NCI-H1048 (cell line): ENCODE results near the gene RPL37A.
A peak's percentile ranks its signal among the peaks of the same experiment; 100 is the strongest.

Experiments
- DNase-seq: peaks from one replicate; lab custom pipeline; 2025; lab: John Stamatoyannopoulos, UW

RPL37A gene

DNA sequence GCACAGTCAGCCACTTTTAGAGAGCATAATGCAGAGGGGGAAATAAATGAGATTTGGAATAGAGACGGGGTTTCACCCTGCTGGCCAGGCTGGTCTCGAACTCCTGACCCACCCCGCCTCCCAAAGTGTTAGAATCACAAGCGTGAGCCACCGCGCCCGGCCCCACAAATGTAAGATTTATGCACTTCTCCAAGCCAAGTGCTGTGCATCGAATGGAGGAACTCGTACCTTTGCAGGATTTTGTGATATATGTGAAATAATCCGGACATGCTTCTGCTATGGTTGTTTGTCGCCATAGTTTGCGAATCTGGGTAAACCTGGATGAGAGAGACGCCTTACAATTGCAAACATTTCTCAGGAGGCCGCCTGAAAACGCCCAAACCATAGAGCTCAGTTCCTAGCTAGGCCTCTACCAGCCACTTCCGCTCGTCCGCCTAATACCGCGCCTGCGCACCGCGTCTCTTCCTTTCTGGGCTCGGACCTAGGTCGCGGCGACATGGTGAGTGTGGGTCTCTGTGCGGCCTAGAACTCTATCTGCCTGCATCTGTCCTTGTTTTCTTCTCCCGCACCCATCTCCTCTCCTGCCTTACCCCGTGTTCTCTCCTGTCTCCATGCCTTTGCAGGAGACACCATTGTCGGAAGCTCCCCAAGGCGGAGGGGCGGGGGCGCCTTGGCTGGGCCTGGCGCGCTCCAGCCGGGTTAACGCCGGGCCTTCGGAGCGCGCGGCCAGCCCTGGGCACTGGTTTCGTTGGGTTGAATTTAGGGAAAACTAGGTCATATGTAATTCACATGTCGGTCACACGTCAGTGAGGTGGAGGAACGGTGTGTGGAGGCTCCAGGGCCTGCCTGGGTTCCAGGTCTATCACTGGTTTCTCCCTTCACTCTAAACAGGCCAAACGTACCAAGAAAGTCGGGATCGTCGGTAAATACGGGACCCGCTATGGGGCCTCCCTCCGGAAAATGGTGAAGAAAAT lies at the start of gene RPL37A:
TSS of gene RPL37A (plus strand) at position 466 of the 974 bp plus-strand sequence. CDS start at position 497, 31 bp downstream.
- peak; percentile 78 for DNase-seq

DNA sequence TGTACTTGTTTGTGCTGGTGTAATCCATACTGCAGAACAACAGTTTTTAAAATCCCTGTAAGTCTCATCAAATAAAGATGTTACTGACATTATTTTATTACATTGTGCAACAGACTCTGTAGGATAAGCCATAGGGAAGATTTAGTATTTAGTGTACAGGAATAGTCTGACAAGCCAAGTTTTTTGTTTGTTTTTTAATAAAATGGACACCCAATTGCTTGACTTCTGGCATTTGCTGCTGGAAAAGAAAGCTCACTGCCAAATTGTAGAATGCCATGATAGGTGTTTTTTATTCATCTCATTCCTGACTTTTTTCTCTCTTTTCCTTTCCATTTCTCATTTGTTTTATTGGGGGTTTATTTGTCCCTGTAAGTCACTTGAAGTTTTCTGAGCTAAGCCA lies 48.3 kb upstream of the RPL37A start:
- no peak for DNase-seq

DNA sequence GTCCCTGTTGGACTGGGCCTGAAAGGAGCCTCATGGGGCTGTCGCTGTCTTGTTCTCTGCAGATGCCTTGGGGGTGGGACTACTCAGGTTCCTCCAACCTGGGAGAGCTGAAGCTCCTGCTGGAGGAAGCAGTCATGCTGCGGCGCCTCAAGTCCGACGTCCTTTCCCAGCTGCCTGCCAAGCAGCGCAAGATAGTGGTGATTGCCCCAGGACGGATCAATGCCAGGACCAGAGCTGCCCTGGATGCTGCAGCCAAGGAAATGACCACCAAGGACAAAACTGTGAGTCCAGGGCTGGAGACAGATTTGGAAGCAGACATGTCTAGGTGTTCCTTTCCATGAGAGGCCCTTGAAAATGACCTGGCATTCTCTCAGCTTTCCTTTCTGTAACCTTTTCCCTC lies 47.9 kb upstream of the RPL37A start:
- DNase-seq: no peak

DNA sequence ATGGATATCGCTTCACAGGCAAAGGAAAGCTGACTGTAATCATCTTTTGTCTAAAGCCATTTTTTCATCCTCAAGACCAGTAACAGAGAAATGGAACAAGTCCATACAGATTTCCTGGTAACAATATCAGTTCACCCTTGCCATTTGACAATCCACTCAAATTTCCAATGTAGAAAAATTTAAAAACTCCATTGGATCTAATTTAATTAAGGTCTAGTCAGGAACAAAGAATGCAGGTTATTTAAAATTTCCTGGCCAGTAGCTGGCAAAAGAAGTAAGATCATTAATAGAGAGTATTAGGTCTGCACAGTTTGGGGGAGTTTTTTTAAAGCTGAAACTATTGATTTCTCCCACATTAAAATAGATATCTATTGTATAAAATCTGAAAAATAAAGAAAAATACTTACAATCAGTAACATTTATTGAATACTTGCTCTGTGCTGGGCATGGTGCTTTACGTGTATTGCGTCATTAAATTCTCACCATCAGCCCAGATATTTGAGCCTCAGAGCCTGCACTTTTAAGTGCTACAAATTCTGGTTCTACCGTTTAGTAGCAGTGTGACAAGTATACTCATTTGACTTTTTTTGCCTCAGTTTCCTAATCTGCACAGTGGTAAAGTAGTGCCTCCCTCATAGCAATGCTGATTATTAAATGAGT lies 44.6 kb upstream of the RPL37A start:
- DNase-seq: no peak

DNA sequence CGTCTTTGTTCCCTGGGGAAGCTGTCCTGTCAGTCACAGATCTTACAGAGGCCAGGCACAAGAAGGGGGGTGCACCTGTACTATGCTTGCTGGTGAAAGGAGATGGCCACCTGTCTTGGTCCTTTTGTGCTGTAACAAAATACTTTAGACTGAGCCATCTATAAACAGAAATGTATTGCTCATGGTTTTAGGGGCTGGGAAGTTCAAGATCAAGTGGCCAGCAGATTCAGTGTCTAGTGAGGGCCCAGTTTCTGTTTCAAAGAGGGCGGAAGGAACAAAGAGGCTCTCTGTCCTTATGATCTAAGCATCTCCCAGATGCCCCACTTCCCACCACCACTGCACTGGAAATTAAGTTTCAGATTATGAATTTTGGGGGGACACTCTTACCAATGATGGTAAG lies 35.5 kb upstream of the RPL37A start:
- no peak for DNase-seq

DNA sequence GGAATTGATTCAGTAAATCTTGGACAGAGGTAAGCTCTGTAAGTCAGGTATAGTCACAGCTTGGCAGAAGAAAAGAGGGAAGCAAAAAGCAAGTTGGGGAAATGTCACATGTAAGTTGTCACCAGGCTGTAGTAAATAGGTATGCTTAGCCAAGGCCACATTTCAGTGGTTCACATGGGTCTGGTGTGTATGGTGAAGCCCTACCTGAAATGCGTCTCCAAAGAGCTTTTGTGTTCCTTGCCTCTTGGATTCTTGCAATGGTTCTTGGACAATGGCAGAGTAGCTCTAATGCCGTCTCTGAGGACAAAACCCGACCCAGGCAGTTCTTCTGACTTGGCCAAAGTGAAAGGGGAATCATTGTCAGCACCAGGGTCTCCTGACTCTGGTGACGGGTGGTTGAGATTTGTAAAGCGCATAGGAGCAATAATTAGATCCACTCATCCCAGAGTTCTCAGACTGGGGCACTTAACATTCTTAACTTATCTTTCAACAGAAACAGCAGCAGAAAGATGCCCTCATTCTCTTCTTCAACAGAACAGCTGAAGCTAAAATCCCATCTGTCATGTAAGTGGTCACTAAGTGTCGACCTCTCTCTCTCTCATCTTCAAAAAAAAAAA lies 34.4 kb upstream of the RPL37A start:
- no peak for DNase-seq

DNA sequence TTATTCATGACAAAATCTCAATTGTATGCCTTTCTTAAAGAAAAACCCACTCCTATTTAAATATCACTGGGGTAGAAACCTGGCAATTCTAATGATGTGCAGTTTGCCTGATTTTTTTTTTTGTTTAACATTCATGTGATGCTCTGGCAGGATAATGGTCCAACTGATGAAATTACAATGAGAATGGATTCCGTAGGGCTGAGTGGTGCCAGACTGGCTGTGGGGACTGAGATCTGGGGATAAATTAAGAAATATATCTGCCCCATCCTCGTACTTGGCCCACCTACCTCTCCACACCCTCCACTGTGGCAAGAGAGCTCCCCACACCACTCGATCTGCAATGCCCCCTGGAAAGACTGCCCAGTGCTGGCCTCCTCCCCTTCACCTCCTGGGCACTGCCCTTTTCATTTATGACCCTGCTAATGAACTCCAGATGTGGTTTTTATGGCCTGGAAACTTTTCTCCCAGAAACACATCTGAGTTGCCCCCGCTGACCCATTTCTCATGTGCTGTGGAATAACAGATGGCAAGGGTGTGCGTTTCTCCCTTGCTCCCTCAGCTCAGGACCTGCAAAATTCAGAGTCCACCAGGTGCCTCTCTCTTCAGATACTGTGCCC lies 33.0 kb upstream of the RPL37A start:
- DNase-seq: no peak

DNA sequence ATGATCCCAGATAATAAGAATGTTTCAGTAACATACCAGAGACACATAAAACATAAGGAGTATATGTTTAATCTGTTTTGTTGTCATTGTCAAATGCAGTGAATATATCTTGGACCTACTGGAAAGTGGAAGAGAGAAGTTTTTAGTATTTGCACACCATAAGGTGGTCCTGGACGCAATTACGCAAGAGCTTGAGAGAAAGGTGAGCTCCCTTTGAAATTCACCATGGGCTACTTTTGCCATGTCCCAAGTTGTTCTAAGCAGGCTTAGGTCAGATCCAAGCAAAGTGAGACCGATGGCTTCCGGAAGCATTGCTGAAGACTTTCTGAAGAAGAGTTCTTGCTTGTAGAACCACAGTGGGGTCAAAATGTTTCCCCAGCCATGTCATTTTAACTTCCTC lies 30.8 kb upstream of the RPL37A start:
- DNase-seq: no peak

DNA sequence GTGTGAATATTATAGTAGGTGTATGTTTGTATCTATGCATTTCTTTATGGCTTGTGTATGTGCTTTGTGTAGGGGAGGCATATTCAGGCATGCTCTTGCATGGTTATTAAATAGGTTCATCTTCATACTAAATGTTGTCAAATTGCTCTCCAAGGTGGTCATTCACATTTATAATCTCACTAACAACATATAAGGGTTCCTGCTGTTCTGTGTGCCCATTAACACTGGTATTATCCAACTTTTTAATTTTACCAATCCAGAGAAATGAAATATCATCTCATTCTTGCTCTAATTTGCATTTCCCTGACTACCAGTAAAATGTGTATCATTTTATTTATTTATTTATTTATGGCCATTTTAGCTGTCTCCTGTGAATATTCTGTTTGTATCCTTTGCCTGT lies 29.0 kb upstream of the RPL37A start:
- no peak for DNase-seq

DNA sequence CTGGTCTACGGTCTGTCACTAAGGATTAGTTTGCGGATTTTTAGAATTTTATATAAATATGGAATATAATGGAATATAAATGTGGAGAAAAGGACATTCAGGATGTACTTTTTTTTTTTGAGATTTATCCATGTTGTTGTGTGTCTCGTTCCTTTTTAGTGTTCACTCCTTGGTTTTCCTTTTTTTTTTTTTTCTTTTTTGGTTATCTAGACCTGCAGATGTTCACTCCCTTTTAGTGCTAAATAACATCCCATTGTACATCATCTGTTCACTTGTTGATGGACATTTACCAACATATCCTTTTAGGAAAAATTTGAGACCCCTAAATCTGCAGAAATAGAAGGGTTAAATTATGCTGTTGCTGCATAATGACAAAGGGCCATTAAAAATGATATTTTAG lies 25.5 kb upstream of the RPL37A start:
- no peak for DNase-seq

DNA sequence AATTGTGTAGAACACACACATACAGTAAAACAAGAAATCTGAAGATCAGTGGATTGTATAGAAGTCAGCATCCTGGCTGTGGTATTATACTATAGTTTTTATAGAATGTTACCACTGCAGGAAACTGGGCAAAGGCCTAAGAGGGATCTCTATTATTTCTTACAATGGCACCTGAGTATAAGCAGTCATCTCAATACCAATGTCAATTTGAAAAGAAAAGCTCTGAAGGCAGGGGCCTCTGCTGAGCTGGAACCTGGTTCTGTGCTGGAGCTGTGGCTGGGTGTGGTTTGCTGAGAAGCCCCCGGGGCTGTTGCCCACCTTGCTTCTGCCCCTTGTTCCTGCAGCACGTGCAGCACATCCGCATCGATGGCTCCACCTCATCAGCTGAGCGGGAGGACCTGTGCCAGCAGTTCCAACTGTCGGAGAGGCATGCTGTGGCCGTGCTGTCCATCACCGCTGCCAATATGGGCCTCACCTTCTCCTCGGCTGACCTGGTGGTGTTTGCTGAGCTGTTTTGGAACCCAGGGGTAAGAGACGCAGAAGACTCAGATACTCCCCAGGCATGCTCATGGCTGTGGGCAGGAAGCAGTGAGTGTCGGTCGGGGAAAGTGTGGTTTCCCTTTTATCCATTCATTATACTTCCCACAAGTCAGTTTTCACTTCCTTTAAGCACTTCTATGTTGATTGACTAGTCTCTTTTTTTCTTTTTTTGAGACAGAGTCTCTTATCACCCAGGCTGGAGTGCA lies 23.5 kb upstream of the RPL37A start:
- DNase-seq: no peak

DNA sequence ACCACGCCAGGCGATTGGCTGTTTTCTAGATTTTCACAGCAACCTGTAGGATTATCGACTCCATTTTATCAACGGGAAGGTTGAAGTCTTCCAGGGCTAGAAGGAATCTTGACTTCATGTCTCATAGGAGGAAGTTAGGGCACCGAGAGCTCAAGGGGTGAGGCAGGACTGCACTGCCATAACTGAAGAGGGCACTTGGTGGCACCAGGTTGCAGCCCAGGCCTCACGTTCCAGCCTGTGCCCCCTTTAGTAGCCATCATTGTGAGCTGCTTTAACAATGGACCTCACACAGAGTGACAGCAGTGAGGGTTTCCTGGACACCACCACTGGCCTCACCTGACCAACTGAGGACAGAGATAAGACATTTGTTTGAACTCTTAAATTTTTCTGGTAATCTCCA lies 22.9 kb upstream of the RPL37A start:
- no peak for DNase-seq

DNA sequence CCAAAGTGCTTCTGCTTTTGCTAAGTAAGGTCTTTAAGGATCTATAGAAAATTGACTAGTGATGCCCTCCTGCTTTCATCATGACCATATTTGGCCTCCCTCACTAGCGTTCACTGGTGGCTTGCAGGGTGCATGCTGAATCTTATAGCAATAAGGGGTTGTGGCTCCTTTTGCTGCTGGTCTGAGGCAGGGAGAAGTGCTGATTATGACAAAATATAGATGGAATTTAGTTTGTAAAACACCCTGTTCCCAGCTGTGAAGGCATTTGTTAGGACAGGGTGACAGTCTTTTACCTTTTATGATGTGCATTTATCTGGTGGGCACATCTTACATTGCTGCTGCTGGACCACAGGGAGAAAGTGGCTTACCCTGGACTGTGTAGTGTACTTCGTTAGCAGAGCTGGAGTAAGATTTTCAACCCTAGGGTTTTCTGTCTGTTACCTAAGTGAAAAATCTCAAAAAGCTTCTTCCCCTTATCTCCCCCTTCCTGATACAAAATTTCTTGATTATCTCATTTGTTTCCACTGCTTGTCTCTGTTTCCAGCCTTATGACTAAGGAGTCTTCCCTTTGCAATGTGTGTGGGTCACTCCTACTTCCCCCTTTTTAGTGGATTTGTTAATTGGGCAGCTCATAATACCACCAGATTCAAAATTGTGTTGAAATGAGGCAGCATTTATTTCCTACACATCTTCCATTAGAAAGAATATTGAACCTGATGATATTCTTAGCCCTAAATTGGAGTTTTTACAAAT lies 21.2 kb upstream of the RPL37A start:
- no peak for DNase-seq

DNA sequence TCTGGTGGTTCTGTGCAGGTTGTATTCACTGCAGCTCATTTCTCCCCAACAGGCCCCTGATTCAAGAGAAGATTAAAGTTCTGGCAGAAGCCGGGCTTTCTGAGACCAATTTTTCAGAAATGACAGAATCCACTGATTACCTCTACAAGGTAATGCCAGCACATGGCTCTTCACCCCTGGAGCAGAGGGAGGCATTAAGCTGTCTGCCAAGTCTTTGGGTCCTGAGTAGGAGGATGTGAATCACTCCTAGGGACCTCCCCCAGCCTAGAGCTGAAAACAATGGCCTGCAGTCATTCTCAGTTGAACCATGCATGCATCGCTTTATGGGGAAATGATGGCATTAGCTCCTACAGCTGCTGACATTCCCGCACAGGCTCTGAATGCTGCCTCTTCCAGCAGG lies 20.5 kb upstream of the RPL37A start:
- no peak for DNase-seq

DNA sequence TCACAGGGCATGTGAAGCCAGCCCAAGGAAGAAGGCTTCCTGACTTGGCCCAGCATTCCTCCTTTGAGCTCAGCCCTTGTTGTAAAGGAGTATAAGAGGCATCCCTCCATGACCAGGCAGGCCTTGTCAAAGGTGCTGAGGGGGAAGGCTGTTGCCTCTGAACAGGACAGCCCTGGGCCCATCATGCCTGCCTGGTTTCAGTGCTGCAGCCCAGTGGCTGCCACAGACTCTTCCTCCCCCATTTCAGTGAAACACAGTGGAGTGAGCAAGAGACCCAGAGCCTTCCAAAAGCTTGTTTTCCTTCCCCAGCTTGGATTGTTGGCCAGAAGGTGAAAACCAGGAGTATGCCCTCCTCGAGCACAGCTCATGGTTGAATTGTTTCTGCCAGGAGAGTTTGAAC lies 19.9 kb upstream of the RPL37A start:
- DNase-seq: no peak

DNA sequence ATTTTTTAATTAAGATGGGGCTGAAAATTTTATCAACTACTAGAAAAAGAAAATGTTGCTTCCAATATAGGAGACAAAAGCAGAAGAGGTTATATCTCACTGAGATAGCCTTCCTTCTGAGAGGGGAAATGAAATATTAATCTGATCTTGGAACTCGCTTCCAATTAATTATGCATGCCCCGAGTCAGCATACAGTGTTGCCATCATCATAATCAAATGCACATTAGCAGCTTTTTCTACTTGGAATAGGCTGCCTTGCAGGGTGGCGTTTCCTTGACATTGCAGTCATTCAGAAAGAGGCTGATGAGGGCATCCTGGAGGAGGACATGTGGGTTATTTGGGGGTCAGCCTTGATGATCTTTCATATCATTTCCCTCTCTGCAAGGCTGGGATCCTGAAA lies 18.4 kb upstream of the RPL37A start:
- DNase-seq: no peak

DNA sequence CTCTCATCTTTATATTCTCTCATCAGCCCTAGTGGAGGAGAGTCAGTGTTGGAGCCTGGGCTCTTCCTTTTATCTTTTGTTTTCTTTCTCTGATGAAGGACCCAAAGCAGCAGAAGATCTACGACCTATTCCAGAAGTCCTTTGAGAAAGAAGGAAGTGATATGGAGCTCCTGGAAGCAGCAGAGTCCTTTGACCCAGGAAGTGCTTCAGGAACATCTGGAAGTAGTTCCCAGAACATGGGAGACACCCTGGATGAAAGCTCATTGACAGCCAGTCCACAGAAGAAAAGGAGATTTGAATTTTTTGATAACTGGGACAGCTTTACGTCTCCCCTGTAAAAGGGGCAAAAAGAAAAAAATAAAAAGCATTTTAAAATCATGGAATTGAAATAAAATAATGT lies 16.0 kb upstream of the RPL37A start:
- no peak for DNase-seq

DNA sequence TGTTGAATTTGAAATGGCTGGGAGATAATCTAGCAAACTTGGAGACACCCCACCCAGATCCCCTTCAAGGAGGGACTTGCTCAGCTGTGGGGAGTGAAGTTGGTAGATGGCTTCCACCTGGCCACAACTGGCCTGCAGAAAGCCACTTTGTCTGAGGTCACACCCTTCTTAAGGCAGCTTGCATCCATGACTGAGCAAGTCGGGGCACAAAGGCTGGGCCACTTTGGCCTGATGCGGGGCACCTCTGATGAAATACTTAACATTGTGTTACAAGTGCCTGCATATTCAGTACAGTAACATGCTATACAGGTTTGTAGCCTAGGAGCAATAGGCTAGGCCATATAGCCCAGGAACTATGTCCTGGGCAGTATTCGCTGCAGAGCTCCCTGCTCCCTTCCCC lies 13.4 kb upstream of the RPL37A start:
- no peak for DNase-seq

DNA sequence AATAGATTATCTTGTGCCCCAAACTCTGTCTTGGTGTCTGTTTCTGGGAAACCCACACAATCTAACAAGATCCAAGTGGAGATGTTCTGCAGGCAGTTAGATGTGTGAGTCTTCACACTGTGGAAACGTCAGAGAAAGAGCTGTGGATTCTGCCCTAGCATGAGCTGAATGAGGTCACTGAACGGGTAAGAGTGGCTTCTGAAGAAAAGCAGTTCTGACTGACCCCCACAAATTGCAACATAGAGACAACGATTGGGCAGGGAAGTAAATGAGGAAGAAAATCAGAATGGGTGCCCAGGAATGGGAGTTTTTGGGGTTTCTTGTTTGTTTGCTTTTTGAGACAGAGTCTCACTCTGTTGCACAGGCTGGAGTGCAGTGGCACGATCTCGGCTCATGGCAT lies 12.9 kb upstream of the RPL37A start:
- no peak for DNase-seq

DNA sequence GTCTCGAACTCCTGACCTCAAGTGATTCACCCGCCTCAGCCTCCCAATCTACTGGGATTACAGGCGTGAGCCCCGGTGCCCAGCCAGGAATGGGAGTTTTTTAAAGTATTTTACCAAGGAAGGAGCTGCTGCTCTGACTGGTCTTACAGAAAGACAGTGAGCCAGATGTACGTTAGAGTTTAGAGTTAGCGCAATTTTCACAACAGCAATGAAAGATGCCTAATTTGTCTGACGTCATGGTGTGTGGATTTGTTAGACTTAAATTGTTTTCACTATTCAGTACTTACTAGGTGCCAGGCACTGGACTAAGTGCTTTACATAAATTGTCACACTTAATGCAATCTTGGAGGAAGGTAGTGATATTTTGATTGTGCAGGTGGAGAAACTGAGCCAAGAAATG lies 12.4 kb upstream of the RPL37A start:
- no peak for DNase-seq

DNA sequence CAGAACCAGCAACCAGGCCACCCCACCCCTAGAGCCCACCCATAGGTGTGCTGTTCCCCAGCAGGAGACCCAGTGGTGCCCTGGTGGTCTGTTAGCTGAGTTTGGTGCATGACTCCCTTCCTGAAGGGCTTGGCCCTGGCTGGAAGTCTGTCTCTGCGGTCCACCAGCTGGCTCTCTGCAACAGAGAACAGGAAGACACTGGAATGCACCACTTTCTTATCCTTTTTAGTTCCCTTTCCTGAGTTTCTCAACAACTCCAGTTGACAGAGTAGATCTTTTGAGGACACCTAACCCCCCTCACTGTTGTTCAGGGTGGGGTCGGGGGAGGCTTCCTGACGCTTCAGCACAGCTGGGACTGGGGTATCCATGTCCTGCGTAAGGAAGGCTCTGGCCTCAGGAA lies 11.9 kb upstream of the RPL37A start:
- DNase-seq: no peak
